ENCODE data around the gene STXBP3.

GRCh38 chr1:108829498-108829916 is 83.0 kb downstream of the STXBP3 start:
- TF ChIP-seq CTCF (IDR thresholded peaks at IDR 0.05 in 4 of 5, conservative IDR thresholded peaks at IDR 0.05 in 1 of 5) (no peak), POLR2A (IDR thresholded peaks at IDR 0.05) (no peak)
